Left hindlimb (tissue), 1 donor: ENCODE results near the gene UGT1A8.
"Not testable (repeated sequence)": the region's sequence is repeated elsewhere in the genome, so short reads cannot be mapped to it uniquely, and the experiment has no call there.

Experiments used
- DNase-seq: peaks from one replicate; pipeline ENCODE4 v3.0.0-alpha.2; 2018

Gene UGT1A8

DNA sequence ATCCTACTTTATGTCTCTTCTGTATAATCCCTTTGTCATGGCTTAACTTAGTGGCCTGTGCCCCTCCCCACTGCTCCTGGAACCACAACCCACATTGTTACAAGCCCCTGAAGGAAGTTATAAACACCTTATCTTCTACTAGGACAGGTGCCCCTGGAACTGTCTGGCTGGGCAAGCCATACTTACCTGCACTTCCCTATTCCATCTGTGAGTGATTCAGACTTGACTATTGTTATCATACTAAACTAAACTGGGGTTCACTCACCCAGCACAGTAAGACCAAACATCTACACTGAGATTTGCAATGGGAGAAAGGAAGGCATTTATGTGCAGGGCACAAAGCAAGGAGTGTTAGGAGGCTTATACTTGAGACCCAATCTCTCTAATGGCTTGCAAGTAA, 71.6 kb downstream of the UGT1A8 start:
- no peak for DNase-seq

DNA sequence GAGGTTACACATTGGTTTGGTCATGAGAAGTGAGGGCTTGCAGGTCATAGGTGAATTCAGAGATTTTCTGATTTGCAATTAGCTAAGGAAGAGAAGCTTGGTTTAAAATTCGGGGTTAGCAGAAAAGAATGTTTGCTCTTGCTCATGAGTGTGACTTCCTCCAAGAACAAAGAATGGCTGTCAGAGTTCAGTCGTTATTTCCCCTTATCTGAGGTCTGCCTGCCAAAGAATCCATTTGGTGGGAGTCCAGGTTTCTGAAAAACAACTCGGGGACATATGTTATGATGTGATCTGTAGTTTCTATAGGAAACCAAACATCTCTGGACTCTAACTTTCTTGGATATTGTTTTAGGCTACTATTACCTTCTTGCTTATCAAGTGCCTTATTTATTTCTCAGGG, 72.1 kb downstream of the UGT1A8 start:
- DNase-seq, result no peak

DNA sequence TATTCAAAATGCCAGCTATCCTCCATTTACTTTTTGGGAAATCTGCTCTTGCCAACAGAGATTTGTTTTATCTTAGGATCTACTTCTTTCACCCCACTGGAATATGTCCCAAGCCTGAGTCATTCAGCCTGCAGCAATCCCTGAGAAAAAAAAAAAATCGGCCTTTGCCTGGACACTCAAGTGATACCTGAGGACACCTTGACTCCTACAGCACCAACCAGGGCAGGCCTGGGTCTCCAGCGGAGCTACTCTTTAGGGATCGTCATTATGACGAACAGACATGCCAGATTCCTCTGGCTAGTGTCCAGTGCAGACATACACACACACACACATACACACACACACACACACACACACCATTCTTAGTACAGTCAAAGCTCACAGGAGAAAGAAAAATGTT, 73.0 kb downstream of the UGT1A8 start:
- no peak for DNase-seq

- DNase-seq, result no peak
Measured at GRCh38 chr2:233691443-233692433, 74.3 kb downstream of the UGT1A8 start.

- DNase-seq, result no peak
Measured at GRCh38 chr2:233692648-233693047, 75.2 kb downstream of the UGT1A8 start, which contains the start of gene UGT1A6. Gene UGT1A6, plus strand, starts transcription at chr2:233692890. Its CDS starts 115 bp downstream, at chr2:233693005.

DNA sequence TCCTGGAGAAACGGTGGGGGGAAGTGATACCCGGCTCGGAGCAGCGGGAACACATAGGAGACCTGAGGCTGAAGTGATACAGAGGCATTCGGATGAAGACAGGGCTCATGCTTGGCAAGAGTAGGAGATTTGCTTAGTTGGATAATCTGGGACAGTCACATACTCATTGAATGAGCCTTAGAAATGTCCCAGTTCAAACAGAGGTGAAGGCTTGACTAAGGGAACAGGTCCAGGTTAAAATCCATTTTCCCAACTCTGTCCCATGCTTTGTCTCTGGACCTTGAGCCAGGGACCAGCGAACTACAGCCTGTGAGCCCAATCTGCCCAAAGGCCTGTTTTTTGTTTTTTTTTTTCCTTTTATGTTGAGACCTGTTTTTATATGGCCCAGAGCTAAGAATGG, 76.5 kb downstream of the UGT1A8 start:
- no peak for DNase-seq

DNA sequence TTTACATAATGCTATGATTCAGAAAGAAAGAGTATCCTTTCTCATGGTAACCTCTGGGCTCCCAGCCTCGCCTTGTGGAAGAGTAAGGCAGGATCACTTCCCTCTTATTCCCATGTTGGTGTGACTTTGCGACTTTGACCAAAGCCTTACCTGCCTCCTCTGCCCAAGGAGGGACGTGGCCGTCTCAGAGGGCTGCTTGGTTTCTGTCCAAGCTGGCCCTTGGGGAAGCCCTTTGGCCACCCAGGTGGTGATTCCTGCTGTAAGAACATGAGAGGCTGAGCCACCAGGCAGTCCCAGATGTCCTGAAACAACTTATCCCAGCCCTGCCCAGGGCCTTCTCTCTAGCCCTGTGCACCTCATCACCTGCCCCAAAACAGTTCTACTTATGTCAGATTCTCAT, 81.3 kb downstream of the UGT1A8 start:
- DNase-seq, result no peak

- no peak for DNase-seq
Measured at GRCh38 chr2:233699424-233700027, 82.1 kb downstream of the UGT1A8 start.

- no peak for DNase-seq
Measured at GRCh38 chr2:233700028-233700635, 82.7 kb downstream of the UGT1A8 start.

DNA sequence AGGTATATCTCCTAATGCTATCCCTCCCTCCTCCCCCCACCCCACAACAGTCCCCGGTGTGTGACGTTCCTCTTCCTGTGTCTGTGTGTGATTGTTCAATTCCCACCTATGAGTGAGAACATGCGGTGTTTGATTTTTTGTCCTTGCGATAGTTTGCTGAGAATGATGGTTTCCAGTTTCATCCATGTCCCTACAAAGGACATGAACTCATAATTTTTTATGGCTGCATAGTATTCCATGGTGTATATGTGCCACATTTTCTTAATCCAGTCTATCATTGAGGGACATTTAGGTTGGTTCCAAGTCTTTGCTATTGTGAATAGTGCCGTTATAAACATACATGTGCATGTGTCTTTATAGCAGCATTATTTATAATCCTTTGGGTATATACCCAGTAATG, 83.4 kb downstream of the UGT1A8 start:
- not testable (repeated sequence) for DNase-seq

GRCh38 chr2:233702238-233702637, 84.8 kb downstream of the UGT1A8 start:
- no peak for DNase-seq

DNA sequence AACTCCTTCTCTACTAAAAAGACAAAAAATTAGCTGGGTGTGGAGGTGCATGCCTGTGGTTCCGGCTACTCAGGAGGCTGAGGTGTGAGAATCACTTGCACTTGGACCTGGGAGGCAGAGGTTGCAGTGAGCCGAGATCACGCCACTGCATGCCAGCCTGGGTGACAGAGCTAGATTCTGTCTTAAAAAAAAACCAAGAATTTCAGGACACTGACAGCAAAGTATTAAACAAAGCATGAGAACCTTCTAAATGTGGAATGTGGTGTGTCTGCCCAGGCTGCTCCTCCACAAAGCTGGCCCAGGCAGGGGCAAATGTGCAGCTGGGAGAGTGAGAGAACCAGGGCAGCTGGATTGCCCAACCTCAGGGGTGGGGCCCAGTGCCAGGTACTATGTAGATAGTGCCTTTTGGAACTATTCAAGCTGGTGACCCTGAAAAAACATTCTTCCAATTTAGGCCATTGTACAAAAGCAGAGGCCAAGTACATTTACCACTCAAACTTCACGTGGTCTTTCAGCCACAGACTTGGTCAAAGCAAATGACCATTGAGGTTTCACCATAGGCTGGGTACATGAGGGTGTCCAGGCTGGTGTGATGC, 88.6 kb downstream of the UGT1A8 start:
- no peak for DNase-seq

- DNase-seq, result no peak
Measured at GRCh38 chr2:233706720-233707119, 89.3 kb downstream of the UGT1A8 start.

- no peak for DNase-seq
Measured at GRCh38 chr2:233707940-233708644, 90.7 kb downstream of the UGT1A8 start.

DNA sequence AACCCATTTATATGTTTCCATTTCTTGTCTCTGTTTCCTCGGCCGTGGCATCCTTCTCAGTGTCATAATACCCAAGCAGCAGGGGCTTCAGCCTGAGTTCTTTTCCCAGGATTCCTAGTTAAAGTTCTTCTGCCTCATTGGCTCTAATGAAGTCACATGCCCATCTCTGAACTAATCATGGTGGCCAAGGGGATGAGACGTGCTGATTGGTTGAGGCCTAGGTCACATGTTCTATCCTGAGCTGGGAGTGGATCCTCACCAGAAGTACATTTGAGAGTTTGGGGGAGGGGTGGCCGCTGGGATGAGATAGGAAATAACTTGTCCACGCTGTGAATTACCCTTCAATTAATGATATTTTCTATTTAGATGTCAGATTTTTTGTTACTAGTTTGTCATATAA, 91.5 kb downstream of the UGT1A8 start:
- DNase-seq, result no peak

DNA sequence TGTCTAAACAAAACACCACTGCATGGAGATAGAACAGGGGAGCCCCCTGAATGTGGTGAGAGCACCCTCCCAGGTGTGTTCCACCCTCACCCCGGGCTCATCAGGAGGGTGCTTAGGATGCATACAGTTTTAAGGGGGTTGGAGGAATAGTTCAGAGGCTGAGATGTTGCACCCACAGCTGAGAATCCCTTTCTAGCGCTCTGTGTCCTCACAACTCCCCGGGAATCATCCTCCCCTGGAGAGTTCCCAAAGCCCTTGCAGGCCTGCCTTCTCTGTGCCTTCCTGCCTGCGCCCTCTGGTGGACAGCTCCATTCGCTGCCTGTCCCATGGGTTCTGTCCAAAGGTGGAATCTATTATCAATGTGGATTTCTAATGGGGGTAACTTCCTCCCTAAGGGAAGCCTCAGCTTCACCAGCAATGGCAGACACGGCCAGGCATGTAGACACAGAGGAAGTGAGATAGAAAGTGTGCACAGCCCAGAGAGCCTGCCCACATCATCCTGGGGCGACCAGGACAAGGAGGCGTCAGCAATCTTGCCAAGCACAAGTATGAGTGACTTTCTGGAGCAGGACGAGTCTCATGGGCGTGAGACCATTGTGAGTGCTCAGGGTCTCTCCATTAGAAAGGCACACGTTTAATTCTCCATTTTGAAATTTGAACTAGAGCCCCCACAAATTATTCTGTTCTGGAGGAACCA, 94.0 kb downstream of the UGT1A8 start:
- DNase-seq, result peak; percentile 62

DNA sequence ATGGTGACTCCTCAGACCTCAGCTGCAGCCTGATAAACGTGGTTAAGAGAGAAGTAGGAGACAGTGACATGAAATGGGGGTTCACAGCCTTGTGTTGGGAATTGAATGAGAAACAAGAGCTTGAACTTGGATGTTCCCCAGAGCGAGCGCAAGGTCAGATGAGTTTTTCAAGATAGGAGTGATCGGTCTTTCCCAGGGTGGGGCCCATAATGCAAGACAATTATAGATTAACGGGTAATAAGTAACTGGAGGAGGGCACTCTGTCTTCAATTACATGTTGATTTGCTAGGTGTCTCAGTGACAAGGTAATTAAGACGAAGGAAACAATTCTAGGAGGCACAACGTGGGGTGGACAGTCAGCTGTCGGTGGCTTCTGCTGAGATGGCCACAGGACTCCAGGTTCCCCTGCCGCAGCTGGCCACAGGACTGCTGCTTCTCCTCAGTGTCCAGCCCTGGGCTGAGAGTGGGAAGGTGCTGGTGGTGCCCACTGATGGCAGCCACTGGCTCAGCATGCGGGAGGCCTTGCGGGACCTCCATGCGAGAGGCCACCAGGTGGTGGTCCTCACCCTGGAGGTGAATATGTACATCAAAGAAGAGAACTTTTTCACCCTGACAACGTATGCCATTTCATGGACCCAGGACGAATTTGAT, 95.3 kb downstream of the UGT1A8 start, which contains the start of gene UGT1A5:
Gene UGT1A5 (plus strand): TSS at position 297 of the 651 bp plus-strand sequence. CDS start 85 bp downstream, at position 382.
- DNase-seq, result no peak

GRCh38 chr2:233713262-233713615, 95.8 kb downstream of the UGT1A8 start:
- DNase-seq, result no peak

- no peak for DNase-seq
Measured at GRCh38 chr2:233714121-233714520, 96.7 kb downstream of the UGT1A8 start.

GRCh38 chr2:233718552-233718951, 101.1 kb downstream of the UGT1A8 start, which contains the start of gene UGT1A4:
Gene UGT1A4, plus strand, starts transcription at chr2:233718736. Its CDS starts 85 bp downstream, at chr2:233718821.
- DNase-seq, result no peak

GRCh38 chr2:233728723-233729301, 111.4 kb downstream of the UGT1A8 start, which contains the start of gene UGT1A3:
Gene UGT1A3, plus strand, starts transcription at chr2:233729042. Its CDS starts 85 bp downstream, at chr2:233729127.
- DNase-seq, result no peak
